Neural progenitor cell (in vitro differentiated cells): ENCODE results near the gene FALEC.

Experiments
- EZH2 ChIP-seq: fragments of 200-600 bp; sonication (generic); IDR thresholded peaks from 2 replicates; pipeline ENCODE4 v1.6.1; 2017; ENCODE audit warnings: antibody characterized with exemption, mild to moderate bottlenecking, moderate library complexity
- EZH2phosphoT487 ChIP-seq: fragments of 200-600 bp; sonication (generic); IDR thresholded peaks from 2 replicates; pipeline ENCODE4 v1.6.1; 2017; ENCODE audit warnings: antibody characterized with exemption
- TF ChIP-seq, protein P1 (sequence below): fragments of 200-600 bp; sonication (generic); IDR thresholded peaks from 2 replicates; pipeline ENCODE4 v1.5.1; 2017; ENCODE audit warnings: antibody characterized with exemption, mild to moderate bottlenecking

DNA sequence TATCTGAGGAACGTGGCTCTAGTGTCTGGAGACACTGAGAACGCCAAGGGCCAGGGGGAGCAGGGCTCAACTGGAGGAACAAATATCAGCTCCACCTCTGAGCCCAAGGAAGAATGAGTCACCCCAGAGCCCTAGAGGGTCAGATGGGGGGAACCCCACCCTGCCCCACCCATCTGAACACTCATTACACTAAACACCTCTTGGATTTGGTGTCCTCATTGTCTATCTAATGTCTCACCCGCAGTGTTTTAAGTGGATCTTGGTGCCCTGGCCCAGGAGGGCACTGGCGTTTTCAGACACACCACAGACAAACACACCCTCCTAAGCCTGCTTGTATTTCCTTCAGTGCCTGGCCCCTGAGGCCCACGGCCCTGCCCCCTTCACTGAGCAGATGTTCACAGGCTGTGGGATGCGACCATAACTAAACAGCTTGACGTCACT, 2.2 kb upstream of the FALEC start:
- TF ChIP-seq, protein P1, sequence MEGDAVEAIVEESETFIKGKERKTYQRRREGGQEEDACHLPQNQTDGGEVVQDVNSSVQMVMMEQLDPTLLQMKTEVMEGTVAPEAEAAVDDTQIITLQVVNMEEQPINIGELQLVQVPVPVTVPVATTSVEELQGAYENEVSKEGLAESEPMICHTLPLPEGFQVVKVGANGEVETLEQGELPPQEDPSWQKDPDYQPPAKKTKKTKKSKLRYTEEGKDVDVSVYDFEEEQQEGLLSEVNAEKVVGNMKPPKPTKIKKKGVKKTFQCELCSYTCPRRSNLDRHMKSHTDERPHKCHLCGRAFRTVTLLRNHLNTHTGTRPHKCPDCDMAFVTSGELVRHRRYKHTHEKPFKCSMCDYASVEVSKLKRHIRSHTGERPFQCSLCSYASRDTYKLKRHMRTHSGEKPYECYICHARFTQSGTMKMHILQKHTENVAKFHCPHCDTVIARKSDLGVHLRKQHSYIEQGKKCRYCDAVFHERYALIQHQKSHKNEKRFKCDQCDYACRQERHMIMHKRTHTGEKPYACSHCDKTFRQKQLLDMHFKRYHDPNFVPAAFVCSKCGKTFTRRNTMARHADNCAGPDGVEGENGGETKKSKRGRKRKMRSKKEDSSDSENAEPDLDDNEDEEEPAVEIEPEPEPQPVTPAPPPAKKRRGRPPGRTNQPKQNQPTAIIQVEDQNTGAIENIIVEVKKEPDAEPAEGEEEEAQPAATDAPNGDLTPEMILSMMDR: no peak
- TF ChIP-seq EZH2 (no peak), EZH2phosphoT487 (no peak)
